Measurements from ENCODE around the gene SC5D. TPM values are rescaled to one million over a fixed set of nuclear protein-coding genes. Genes with fewer than 3 reads are reported as not detected.

The SC5D gene
- total and polyA plus RNA-seq, 8 donors = 7.7 to 18.5 (median 11.6) TPM

GRCh38 chr11:121330614-121331435, 38.3 kb downstream of the SC5D start:
- 72 to 76% methylated on average over 19 of the region's 19 CpGs for WGBS, 2 donors
- Histone ChIP-seq H3K27me3 (no peaks in the 10 kb centered on the region), H3K36me3 (no peaks in the 10 kb centered on the region), H3K9me3 (no peaks in the 10 kb centered on the region), H3K4me3 (no peak overlapping the region), H3K27ac (no peak overlapping the region), H3K4me1 (no peaks in the 10 kb centered on the region)
- FAIRE-seq = no peak
- intact Hi-C loops (cut with DNase I) = no loop called here
- no peak for DNase-seq
- ATAC-seq = no peak
- no peak for TF ChIP-seq CTCF (IDR thresholded peaks at IDR 0.05)

GRCh38 chr11:121334973-121335710, 42.6 kb downstream of the SC5D start:
- Histone ChIP-seq H3K4me1 (no peaks in the 10 kb centered on the region), H3K4me3 (no peak overlapping the region), H3K27me3 (no peaks in the 10 kb centered on the region), H3K36me3 (no peaks in the 10 kb centered on the region), H3K27ac (no peak overlapping the region), H3K9me3 (no peaks in the 10 kb centered on the region)
- ATAC-seq (no peak), FAIRE-seq (no peak), DNase-seq (no peak)
- 60 to 68% methylated on average over 7 of the region's 7 CpGs for WGBS, 2 donors
- TF ChIP-seq CTCF (IDR thresholded peaks at IDR 0.05) = no peak
- intact Hi-C loops (cut with DNase I) = no loop called here

- WGBS, 2 donors = 67 to 73% methylated on average over 6 of the region's 6 CpGs
- ATAC-seq = no peak
- H3K27ac ChIP-seq = no peak overlapping the region
Observed at GRCh38 chr11:121336279-121336937, 43.8 kb downstream of the SC5D start.

GRCh38 chr11:121337078-121337477, 44.5 kb downstream of the SC5D start:
- intact Hi-C loops (cut with DNase I) = no loop called here
- no peak overlapping the region for H3K4me3 ChIP-seq
- no peaks in the 10 kb centered on the region for H3K4me1 ChIP-seq
- FAIRE-seq (no peak), DNase-seq (no peak), ATAC-seq (no peak)
- H3K27ac ChIP-seq = no peak overlapping the region
- no peak for TF ChIP-seq CTCF (IDR thresholded peaks at IDR 0.05)
- H3K27me3 ChIP-seq = no peaks in the 10 kb centered on the region
- WGBS, 2 donors = 74 to 78% methylated on average over 2 of the region's 2 CpGs
- H3K36me3 ChIP-seq = no peaks in the 10 kb centered on the region
- no peaks in the 10 kb centered on the region for H3K9me3 ChIP-seq

More at GRCh38 chr11:121336279-121336937, 43.8 kb downstream of the SC5D start:
- no peak for DNase-seq
- intact Hi-C loops (cut with DNase I) = no loop called here
- no peaks in the 10 kb centered on the region for H3K27me3 ChIP-seq
- no peaks in the 10 kb centered on the region for H3K9me3 ChIP-seq
- no peak for FAIRE-seq
- H3K4me3 ChIP-seq = no peak overlapping the region
- TF ChIP-seq CTCF (IDR thresholded peaks at IDR 0.05) = no peak
- H3K4me1 ChIP-seq = no peaks in the 10 kb centered on the region
- no peaks in the 10 kb centered on the region for H3K36me3 ChIP-seq

All from pancreas (tissue), 10 donors.